ENCODE data around the gene RBM20.

GRCh38 chr10:110868981-110869380 lies 224.8 kb downstream of the RBM20 start:
- TF ChIP-seq, protein P1, sequence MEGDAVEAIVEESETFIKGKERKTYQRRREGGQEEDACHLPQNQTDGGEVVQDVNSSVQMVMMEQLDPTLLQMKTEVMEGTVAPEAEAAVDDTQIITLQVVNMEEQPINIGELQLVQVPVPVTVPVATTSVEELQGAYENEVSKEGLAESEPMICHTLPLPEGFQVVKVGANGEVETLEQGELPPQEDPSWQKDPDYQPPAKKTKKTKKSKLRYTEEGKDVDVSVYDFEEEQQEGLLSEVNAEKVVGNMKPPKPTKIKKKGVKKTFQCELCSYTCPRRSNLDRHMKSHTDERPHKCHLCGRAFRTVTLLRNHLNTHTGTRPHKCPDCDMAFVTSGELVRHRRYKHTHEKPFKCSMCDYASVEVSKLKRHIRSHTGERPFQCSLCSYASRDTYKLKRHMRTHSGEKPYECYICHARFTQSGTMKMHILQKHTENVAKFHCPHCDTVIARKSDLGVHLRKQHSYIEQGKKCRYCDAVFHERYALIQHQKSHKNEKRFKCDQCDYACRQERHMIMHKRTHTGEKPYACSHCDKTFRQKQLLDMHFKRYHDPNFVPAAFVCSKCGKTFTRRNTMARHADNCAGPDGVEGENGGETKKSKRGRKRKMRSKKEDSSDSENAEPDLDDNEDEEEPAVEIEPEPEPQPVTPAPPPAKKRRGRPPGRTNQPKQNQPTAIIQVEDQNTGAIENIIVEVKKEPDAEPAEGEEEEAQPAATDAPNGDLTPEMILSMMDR (conservative IDR thresholded peaks at IDR 0.05) = no peak
- no peak for TF ChIP-seq EZH2 (IDR thresholded peaks at IDR 0.05; ENCODE audit: low read depth)

All from PC-9 (cell line).